Left renal pelvis (tissue), 4 donors: ENCODE measurements around the gene C12orf60. TPM values are rescaled to one million over a fixed set of nuclear protein-coding genes. Genes with fewer than 3 reads are reported as not detected.
"Not testable (repeated sequence)": the region's sequence is repeated elsewhere in the genome, so short reads cannot be mapped to it uniquely, and the experiment has no call there.

Experiments
- DNase-seq, 4 donors: peaks; one replicate each; pipeline ENCODE4 v3.0.0-alpha.2; 2013; ENCODE audit warnings: low read depth in 4 of 4, low spot score in 3 of 4
- polyA plus RNA-seq, 4 donors: library from polyadenylated mRNA; unstranded; fragments of 120-200 nt; gene quantifications; one replicate each; pipeline ENCODE4 v1.2.1, GENCODE V29; 2013; ENCODE audit not compliant: insufficient read length in 4 of 4

The C12orf60 gene, protein sequence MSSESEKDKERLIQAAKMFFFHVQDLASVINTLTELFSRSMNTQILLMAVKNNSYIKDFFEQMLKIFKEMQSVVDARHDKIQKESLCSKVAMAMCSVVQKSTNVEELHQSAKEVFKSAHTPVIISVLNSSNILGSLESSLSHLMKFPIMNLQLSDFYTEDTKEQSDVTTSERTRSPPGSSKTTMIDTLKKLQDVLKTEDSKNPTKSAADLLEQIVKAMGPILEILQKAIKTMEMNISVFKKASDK
- 1 to 10 TPM; 1.4 to 5.9 (median 5.0) TPM for polyA plus RNA-seq

DNA sequence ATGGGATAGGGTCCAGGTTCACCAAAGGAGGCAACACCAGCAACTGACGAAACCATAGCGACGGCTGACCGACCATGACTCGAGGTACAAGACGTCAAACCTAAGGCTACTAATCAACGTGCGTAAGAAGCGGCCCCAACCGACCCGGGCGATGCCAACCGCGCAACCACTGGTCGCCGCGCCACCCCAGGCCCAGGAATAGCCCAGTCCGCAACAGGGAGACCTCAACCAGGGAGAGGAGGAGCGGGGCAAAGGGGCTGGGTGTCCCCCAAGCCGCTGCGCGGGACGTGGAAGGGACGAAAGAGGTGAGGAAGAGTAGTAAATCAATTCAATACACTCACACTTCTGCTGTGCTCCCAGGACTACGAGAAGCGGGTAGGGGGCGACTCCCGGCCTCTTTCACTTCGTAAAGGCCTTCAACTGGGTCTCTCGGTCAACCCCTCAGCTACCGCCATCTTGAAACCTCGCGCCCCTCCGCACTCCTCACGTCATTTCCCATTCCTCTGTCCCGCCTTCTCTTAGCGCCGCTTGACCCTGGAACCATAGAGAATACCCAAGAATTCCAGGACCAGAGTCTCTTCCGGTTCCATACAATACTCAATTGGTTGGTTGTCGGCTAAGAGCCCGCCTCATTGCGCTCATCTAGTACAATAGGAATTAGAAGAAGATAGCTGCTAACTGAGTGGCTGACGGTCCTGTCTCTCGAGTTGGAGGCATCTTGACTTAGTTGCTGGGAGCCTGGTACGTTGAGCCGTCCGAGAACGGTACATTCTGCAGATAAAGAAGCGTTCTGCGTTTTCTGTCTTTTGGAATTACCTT lies at the start of gene C12orf60, which contains the start of gene WBP11:
TSS of gene C12orf60 (plus strand) at position 660 of the 819 bp plus-strand sequence. CDS start 19,266 bp downstream, outside the sequence.
TSS of gene WBP11 (minus strand) at position 468 of the 819 bp plus-strand sequence. CDS start 2,095 bp downstream, outside the sequence.
- DNase-seq, result peak; percentile 96 to 97 (median 97)

DNA sequence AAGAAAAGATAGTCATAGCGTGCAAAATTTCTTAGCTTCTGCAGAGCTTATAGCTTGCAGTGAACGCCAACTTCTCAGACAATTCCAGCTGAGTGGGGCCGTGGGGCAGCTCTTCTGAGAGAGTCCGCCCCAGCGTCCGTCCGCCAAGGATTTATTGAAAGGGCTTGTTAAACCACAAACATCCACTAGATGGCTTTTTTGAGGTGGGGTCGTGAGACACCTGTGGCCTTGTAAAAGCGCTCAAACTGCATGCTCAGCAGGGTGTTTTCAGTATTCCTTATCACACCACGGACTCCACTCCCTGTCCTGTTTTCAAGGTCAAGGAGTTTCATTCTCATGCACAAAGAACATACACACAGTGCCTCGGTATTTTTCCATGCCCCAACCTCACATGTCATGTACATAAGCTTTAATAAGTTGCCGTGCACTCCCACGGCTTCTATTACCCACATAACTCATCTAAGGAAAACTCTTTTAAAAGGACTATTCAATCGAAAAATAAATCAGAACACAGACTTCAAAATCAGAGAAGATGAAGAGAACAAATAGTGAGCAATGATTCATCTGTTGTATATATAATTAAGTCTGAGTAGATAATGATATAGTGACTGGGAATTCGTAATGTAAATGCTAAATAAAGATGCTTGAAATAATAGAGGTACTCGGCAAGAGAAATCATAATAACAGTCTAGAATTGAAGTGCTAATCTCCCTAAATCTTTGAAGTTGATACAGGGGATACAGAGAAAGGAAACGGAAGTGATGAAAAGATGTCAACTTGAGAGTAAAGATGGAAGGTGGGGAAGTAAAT lies 46.9 kb upstream of the C12orf60 start:
- no peak for DNase-seq

DNA sequence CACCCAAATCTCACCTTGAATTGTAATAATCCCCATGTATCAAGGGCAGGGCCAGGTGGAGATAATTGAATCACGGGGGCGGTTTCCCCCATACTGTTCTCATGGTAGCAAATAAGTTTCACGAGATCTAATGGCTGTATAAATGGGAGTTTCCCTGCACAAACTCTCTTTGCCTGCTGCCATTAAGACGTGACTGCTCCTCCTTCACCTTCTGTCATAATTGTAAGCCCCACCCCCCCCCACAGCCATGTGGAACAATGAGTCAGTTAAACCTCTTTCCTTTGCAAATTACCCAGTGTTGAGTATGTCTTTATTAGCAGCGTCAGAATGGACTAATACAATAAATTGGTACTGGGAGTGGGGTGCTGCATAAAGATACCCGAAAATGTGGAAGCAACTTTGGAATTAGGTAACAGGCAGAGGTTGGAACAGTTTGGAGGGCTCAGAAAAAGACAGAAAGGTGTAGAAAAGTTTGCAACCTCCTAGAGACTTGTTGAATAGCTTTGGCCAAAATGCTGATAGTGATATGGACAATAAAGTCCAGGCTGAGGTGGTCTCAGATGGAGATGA lies 43.7 kb upstream of the C12orf60 start:
- DNase-seq, result not testable (repeated sequence)

DNA sequence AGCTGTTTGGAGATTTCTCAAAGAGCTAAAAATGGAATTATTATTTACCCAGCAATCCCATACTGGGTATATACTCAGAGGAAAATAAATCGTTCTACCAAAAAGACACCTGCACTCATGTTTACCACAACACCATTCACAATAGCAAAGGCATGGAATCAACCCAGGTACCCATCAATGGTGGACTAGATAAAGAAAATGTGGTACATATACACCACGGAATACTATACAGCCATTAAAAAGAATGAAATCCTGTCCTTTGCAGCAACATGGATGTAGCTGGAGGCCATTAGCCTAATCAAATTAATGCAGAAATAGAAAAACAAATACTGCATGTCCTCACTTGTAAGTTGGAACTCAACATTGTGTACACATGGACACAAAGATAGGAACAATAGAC lies 38.1 kb upstream of the C12orf60 start:
- DNase-seq, result no peak

DNA sequence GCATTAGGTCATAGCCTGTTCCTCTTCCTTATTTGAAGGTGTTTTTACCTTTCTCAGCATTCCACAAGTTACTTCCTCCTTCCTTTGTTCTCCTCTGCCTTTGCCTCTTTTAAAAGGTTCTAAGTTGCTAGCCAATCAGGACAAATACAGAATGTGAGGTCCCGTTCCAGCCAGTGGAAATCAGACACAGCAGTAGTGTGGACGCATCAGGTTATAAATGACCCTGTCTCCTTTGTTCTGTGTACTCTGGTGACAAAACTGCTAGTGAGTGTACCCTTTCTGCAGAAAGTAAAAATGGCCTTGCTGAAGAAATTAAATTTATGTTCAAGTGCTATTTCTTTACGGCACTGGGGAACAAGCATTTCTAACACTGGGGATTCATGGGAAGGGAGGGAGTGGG lies 37.5 kb upstream of the C12orf60 start:
- not testable (repeated sequence) for DNase-seq

DNA sequence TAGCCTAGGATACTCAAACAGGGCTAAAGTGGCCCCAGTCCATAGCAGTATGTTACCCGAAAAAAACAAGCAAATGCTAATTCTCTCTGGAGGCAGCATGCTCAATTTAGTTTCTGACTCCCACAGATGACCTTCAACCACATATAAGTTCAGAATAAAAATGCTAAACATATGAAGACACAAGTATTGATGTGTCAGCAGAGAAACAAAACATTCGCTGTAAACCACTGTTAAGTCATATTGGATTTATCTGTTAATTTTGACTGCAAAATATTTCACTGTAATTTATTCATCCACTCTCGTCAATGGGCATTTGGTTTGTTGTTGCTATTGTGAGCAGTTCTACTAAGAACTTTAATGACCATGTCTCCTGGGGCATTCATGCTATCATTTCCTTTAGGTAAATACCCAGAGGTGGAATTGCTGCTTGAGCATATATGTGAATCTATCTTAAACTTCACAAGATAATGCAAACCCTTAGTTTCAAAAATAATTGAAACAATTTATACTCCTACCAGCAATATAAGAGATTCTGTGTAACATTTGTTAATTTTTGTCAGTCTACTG lies 36.7 kb upstream of the C12orf60 start:
- no peak for DNase-seq

DNA sequence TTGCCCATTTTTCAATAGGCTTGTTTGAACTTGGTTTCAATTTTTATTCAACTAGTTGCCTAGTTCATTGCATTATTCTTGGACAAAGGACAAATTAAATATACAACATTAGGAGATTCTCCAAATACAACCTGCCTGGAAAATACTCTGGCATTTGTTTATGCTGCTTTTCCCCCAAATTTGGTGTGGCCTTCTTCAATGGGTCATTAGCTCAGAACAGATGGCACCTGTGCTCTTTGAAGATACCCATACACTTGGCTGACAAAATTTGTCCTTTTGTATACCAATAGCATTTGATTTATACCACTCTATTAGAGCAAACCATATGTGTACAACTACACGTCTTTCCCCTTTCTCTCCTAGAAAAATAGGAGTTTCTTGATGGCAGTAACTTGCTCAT lies 35.9 kb upstream of the C12orf60 start:
- DNase-seq, result no peak

DNA sequence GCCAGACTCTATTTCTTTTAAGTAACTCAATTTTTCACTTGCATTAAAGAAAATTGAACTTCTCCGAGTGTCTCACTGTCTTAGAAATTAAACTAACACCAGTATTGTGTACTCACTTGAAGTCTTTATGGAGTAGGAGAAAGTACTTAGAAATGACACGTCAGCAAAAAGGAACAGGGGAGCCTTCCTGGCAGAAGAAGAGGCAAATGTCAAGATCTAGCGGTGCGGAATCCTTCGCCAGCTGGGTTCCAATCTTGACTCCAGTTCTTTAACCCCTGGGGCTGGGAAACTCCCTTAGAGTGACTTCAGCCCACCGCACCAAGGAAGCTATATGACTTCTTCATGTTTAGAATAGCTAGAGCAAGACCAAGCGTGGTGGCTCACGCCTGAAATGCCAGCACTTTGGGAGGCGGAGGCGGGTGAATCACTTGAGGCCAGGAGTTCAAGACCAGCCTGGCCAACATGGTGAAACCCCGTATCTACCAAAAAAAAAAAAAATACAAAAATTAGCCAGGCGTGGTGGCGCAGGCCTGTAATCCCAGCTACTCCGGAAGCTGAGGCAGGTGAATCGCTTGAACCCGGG lies 34.6 kb upstream of the C12orf60 start:
- DNase-seq, result no peak

DNA sequence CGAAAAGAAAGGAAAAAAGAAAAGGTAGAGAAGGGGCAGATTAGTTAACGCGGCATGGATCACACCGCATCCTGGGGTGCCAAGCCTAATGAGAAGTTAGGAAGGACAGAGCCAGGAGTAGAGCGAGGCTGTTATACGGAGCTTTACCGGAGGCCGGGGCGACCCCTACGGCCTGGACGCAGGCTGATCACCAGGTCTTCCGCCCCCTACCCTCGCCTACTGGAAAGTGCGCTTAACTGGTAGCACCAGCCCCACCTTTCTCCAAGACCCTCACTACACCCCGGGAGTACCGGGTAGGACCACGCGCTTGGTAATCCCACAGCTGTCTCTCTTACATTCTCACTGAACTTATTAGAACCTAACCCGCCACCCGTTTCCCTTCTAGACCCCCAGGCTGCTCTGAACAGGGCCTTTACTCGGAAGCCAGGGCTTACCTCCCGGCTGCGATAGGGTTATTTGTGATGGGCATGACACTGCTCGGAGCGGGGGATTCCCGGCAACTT lies 34.0 kb upstream of the C12orf60 start:
- peak in 1 of 4 donors; percentile 37 for DNase-seq

DNA sequence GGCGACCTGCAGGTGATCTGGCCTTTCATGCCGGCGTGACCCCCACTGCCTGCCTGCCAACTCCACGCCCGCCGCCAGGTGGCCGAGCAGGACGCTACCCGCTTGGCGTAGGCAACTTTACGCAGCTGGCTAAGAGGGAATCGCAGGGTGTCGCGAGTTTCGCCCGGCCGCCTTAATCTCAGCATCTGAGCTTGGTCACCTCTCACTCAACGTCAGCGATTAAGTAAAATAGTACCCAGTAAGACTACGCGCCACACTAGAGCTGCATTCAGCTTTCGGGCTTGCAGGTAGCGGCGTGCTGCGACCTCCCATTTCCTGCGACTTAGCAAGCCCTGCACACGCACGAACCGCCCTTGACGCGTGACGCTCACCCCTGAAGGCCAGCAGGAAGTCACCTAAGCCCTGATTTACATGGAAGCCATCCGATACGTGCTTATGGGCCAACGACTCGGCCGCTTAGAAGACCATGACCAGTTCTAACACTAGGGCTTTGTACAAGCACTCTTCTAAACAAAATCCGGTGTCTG lies 33.4 kb upstream of the C12orf60 start:
- DNase-seq, result peak; percentile 67 to 73 (median 72)

DNA sequence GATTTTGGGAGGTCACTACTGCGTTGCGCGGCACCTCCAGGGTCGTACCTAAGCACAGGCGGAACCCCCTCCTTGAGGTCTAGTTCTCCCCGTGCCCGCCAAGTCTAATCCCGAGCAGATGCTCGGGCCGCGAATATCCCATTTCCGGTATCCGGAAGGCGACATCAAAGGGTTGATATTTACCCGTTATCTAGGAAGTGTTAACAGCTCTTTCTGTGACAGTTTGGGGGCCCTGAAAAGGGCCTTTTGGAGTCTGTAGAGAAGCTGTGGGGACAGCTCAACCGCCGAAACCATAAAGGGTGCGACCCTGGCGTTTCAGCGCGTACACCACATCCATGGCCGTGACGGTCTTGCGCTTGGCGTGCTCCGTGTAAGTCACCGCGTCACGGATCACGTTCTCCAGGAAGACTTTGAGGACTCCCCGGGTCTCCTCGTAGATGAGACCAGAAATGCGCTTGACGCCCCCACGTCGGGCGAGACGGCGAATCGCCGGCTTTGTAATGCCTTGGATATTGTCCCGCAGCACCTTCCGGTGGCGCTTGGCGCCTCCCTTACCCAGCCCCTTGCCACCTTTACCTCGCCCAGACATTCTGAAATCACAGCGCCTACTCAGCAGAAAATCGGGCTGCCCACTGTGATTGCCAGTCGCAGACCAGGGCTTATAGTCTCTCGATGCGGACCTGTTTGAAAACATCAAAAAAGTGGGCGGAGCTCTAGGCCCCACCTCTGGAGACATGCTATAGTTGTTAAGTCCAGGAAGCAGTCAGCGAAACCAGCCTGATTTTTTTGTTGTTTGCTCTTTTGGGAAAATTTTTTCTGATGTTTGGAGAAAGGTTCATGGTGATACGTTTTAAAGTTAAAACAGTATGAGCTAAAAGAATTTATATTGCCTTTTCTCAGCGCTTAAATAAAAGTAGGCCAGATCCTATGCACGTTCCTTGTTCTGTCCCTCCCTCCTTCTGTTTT lies 32.7 kb upstream of the C12orf60 start:
- DNase-seq, result peak; percentile 94 to 96 (median 95)

DNA sequence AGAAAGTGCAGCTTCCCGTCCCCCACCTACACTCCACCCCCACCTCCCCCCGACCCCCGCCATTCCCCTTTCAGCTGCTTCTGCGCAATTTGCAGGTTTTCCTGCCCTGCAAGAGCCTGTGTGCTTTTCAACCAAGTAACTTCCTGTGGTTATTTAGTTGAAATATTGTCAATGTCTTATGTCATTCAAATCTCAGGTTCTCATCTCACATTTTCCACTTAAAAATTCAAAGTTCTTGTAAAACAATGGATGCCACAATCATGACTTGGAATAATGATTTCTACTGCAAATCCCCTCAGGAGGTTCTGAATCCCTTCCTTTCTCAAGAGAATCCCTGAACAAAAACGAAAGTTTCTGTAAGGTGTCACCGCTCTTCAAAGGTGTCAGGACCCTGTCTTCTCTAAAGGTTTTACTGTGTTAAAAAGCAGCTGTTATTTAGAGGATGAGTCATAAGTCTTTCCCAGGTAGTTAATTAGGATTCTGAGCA lies 31.8 kb upstream of the C12orf60 start:
- DNase-seq, result no peak

DNA sequence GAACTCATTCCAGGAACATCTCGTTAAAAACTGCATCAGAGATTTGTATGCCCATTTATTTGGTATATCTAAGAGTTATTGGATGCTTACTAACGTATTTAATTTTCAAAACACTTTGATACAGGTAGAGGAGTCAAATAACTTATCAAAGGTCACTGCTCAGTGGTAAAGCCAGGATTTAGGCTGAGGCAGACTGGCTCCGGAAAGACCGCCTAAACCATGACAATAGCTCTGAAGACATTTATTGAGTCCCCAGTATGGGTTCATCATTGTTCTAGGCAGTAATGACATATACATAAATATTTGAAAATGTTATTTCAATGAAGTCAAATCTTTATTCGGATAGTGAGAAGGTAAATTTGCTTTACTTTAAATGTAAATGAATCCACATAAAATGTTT lies 30.5 kb upstream of the C12orf60 start:
- no peak for DNase-seq

DNA sequence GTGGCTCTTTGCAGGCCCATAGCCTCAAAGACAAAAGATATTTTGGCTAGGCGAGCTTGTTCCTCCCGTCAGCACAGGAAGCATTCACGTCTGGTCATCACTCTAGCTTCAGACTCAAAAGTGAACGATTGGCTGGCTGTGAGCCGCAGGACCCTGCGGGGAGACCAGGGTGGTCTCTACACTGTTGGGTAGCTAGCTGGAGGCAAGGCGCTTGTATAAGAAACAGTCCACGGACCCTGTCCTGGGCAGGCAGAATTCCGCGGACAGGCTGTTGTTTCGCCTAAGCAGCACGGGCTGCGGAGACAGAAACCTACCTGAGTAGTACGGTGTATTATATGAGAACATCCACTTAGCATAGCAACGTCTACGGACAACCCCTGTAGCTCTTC lies 29.8 kb upstream of the C12orf60 start:
- peak in 1 of 4 donors; percentile 50 for DNase-seq

DNA sequence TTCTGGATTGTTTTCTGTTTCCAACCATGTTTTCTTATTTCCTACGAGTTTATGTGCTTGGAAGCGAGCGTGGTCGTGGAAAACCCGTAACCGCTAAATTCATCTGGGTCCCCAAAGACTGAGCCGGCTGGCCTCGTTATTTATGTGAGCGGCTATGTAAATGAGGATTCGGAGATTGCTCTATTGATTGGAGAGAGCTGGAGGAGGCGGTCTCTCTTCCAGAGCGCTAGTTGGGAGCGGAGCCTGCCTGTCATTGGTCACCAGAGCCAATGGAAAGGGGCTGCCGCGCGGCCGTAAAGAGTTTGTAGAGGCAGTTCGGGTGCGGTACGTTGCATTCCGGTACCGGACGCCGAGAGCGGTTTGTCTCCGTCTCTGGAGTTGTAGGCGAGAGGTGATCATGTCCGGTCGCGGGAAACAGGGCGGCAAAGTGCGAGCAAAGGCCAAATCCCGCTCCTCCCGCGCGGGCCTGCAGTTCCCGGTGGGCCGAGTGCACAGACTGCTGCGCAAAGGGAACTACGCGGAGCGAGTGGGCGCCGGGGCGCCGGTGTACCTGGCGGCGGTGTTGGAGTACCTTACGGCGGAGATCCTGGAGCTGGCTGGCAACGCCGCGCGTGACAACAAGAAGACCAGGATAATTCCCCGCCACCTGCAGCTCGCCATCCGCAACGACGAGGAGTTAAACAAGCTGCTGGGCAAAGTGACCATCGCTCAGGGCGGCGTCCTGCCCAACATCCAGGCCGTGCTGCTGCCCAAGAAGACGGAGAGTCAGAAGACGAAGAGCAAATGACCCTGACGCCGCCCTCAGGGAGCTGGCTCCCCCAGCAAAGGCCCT lies 29.2 kb upstream of the C12orf60 start:
- DNase-seq, result peak; percentile 93 to 96 (median 95)

DNA sequence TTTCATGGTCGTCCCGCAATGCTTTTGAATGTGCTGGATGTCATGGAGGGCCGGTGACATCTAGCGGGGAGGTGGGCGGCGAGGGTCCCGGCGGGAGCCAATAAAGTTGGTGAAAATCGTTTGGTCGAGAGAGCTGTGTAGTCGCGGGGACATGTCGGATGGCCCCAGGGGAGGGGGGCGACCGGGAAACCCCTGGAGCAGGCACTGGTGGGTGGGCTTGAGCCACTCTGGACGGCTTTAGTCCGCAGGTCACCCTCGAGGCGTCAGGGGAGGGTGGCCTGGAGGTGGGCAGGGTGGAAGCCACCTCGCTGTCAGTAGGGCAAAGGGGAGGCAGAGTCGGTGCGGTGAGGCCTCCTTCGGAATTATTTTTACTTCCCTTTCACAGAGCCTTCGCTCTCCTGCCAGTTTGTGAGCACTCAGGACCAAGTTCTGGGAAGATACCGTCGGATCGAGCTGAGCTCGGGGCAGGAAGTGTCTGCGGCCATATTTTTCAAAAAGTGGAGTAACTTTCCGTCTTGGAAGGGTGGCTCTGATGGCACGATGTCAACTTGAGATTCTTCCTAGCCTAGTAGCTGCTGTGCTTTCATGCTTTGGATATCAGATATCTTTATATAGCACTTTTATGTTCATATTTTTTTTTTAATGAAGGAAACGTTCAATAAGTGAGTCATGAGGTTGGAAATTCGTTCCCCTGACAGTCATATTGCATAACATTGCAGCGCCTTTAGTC lies 28.4 kb upstream of the C12orf60 start:
- DNase-seq, result peak in 1 of 4 donors; percentile 32

DNA sequence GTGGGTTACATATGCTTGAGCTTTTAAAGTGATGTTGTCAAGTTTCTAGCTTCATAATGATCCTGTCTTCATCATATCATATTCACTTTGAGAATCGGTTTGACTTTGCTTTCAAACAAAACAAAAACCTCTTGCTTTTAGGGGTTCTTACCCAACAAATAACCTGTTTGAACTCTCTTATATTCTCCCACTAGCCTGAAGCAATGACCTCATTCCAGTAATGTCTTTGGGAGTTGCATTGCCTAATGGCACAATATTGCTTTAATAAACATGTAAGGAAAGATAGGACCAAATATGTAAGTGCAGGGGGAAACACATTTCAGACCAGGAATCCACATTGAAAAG lies 27.9 kb upstream of the C12orf60 start:
- no peak for DNase-seq
